IPS-15b (cell line): ENCODE data around the gene PRR23C.
"Not testable (repeated sequence)": the region's sequence is repeated elsewhere in the genome, so short reads cannot be mapped to it uniquely, and the experiment has no call there.

Experiments used
- H3K27me3 ChIP-seq: one replicate; pipeline ENCODE4 v1.6.1; 2013; ENCODE audit warnings: low read length; ENCODE audit not compliant: control insufficient read depth, insufficient read depth
- H3K36me3 ChIP-seq: one replicate; pipeline ENCODE4 v1.6.1; 2013; ENCODE audit warnings: low read length; ENCODE audit not compliant: control insufficient read depth, insufficient read depth
- H3K4me1 ChIP-seq: one replicate; pipeline ENCODE4 v1.6.1; 2013; ENCODE audit warnings: mild to moderate bottlenecking, low read length; ENCODE audit not compliant: control insufficient read depth, insufficient read depth
- H3K4me3 ChIP-seq: one replicate; pipeline ENCODE4 v1.5.1; 2013; ENCODE audit warnings: low read depth, low read length
- H3K9ac ChIP-seq: one replicate; pipeline ENCODE4 v1.6.1; 2013; ENCODE audit warnings: low read depth, mild to moderate bottlenecking, low read length
- H3K9me3 ChIP-seq: one replicate; pipeline ENCODE4 v1.6.1; 2013; ENCODE audit warnings: mild to moderate bottlenecking, low read length; ENCODE audit not compliant: control insufficient read depth, insufficient read depth

Gene PRR23C

DNA sequence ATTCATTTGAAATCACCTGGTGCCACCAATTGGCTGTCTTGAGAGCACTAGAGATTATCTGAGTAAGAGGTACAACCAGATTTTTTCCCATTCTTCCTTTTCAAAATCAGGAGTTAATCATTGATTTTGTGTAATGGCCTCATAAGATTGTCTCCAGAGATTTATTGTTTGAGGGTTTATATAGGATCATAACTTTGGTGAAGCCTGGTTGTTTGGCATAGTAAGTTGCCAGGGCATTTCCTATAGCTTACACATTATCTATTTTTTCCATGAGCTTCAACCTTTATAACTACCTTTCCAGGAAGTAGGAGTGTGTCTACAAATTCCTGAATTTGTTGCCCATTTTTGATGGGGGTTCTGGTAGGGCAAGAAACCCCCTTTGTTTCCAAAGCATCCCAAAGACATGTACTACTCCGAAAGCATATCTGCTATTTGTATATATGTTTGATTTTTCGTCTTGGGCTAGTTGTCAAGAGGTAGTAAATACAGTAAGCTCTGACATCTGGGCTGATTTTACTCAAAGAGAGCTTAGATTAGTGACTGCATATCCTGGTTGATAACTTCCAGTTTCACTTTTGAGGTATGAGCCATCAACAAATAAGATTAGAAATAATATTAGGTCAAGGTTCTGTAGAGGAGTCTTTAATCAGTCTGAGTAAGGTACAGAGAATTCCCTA lies 12.2 kb downstream of the PRR23C start:
- H3K4me1 ChIP-seq = no peaks in the 10 kb centered on the region

DNA sequence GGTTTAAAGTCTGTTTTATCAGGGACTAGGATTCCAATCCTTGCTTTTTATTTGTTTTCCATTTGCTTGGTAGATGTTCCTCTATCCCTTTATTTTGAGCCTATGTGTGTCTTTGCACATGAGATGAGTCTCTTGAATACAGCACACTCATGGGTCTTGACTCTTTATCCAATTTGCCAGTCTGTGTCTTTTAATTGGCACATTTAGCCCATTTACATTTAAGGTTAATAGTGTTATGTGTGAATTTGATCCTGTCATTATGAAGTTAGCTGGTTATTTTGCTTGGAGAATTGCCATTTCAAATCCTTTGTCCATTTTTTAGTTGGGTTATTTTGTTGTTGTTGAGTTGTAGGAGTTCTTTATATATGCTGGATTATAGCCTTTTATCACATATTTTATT lies 14.1 kb downstream of the PRR23C start:
- not testable (repeated sequence) for H3K4me3 ChIP-seq, H3K9ac ChIP-seq, H3K36me3 ChIP-seq, H3K9me3 ChIP-seq, H3K27me3 ChIP-seq, H3K4me1 ChIP-seq

More for the DNA sequence above, 12.2 kb downstream of the PRR23C start:
- H3K9me3 ChIP-seq = no peaks in the 10 kb centered on the region
- H3K27me3 ChIP-seq = no peaks in the 10 kb centered on the region
- no peak overlapping the region for H3K4me3 ChIP-seq
- no peaks in the 10 kb centered on the region for H3K36me3 ChIP-seq
- H3K9ac ChIP-seq = no peak overlapping the region

DNA sequence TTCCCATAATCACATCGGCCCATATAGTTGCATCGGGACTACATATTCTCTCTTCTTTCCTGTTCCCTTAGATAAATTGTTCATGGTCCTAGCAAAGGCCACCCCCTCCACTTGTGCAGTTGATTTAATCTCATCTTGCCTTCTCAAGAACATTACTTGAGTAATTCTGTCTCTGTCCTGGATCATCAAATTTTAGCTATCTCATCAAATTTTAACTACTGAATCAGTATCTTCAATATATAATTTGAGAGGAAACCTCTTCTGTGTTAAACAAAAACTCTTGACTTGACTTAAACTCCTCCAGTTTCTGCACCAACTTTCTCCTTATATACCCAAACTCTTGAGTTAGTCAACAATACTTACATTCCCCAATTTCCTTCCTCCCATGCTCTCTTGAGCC lies 19.7 kb downstream of the PRR23C start:
- no peak overlapping the region for H3K9ac ChIP-seq
- H3K27me3 ChIP-seq = no peaks in the 10 kb centered on the region
- H3K36me3 ChIP-seq = no peaks in the 10 kb centered on the region
- no peaks in the 10 kb centered on the region for H3K9me3 ChIP-seq
- no peaks in the 10 kb centered on the region for H3K4me1 ChIP-seq
- H3K4me3 ChIP-seq = no peak overlapping the region

DNA sequence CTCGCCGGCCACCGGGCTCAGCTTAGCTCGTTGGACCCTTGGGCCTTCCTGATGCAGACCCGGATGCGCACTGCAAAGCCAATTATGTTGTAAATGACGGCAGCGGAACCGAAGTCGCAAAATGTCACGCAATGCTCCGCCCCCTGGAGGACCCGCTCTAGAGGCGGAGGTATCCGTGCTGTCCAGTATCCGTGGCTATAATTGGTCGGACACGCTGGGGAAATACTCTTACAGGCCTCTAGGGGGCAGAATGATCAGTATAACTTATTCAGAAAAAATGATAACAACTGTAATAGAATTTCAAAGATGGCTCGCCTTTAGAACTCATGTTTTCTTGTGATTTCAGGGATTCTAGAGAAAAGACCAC lies 23.8 kb downstream of the PRR23C start, which contains the start of gene PRR23B:
Gene PRR23B (minus strand): TSS at position 59 of the 367 bp plus-strand sequence. CDS start 265 bp downstream, outside the sequence.
- Histone ChIP-seq H3K27me3 (no peaks in the 10 kb centered on the region), H3K4me3 (no peak within 1 kb of the TSS), H3K36me3 (no peaks in the 10 kb centered on the region), H3K9ac (no peak within 1 kb of the TSS), H3K9me3 (no peaks in the 10 kb centered on the region), H3K4me1 (no peaks in the 10 kb centered on the region)

DNA sequence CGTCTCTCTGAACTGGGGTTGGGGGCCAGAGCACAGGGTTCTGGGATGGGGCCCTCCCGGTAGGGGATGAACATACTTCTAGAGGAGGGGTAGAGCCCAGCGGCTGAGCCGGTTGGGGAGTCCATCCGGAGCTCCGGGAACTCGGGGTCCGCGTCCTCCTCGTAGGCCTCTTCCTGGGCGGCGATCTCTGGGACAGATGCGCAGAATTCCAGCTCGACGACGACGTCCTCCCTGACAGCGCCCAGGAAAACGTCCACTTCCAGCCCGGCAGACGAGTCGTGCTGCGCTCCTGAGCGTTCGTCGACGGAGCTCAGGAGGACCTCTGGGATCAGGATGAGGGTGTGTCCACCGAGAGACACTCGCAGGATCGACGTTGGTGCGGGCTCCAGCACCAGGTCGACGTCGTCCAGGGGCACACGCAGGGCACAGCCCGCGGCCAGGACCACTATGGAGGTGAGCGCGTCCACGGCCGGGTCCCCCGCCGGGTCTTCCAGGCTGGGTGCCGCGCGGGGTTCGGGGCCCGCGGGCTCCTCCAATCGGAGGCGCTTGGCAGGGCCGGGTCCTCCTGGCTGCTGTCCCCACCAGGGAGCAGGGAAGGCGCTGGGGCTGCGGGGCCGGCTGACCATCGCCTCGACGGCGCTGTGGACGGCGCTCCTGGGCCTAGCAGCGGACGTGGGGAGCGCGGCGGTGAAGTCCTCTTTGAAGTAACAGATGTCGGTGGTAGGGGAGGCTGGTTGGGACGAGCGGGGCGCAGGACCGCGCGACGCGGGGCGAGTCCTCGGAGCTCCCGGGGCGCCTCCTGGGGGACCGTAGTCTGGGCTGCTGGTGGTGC lies 24.4 kb downstream of the PRR23C start:
- Histone ChIP-seq H3K36me3 (no peaks in the 10 kb centered on the region), H3K27me3 (no peaks in the 10 kb centered on the region), H3K4me1 (no peaks in the 10 kb centered on the region), H3K9ac (no peak overlapping the region), H3K9me3 (no peaks in the 10 kb centered on the region), H3K4me3 (no peak overlapping the region)

DNA sequence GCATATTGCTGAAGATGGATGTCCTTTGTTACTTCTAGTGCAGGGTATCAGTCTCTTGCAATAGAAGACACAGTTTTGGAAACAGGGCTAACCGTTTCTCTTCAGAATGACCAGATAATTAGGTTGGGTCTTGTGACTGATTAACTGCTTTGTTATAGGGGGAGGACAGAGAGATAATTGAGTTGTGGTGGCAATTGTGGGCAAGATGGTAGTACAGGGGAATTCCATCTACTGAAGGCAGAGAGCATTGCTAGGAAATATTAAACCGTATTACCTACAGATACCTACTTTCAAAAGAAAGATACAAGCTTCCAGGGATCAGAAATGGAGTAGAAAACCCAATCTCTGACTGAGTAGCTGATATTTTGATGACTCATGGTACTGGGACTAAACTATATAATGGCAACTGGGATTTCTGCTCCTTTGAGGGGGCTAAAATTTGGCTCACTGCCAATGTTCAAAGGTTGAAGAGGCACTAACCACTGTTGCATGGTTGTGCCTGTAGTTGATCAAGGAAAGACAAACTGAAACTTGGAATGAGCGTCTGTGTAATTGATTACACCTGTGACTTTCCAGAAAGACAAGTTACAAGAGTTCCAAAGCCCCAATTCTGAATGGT lies 28.2 kb downstream of the PRR23C start:
- Histone ChIP-seq H3K9me3 (no peaks in the 10 kb centered on the region), H3K36me3 (no peaks in the 10 kb centered on the region), H3K27me3 (no peaks in the 10 kb centered on the region), H3K9ac (no peak overlapping the region), H3K4me3 (no peak overlapping the region), H3K4me1 (no peaks in the 10 kb centered on the region)

DNA sequence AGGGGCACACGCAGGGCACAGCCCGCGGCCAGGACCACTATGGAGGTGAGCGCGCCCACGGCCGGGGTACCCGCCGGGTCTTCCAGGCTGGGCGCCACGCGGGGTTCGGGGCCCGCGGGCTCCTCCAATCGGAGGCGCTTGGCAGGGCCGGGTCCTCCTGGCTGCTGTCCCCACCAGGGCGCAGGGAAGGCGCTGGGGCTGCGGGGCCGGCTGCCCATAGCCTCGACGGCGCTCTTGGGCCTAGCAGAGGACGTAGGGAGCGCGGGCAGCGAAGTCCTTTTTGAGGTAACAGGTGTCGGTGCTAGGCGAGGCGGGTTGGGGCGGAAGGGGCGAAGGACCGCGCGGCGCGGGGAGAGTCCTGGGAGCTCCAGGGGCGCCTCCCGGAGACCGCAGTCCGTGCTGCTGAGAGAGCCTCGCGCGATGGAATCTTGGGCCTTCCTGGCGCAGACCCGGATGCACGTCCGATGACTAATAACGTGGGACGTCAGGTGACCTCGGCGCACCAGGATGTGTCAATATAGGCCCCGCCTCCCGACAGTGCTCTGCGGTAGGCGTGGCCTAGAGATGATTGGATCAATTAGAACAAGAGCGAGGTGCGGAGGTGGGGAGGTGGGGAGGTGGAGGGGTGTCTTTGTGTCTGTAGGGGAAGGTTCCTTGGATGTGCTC lies 38.5 kb downstream of the PRR23C start, which contains the start of gene PRR23A:
Gene PRR23A (minus strand): TSS at position 218 of the 666 bp plus-strand sequence. CDS start 0 bp downstream, at position 218.
- H3K9me3 ChIP-seq = no peaks in the 10 kb centered on the region
- H3K4me3 ChIP-seq = no peak within 1 kb of the TSS

DNA sequence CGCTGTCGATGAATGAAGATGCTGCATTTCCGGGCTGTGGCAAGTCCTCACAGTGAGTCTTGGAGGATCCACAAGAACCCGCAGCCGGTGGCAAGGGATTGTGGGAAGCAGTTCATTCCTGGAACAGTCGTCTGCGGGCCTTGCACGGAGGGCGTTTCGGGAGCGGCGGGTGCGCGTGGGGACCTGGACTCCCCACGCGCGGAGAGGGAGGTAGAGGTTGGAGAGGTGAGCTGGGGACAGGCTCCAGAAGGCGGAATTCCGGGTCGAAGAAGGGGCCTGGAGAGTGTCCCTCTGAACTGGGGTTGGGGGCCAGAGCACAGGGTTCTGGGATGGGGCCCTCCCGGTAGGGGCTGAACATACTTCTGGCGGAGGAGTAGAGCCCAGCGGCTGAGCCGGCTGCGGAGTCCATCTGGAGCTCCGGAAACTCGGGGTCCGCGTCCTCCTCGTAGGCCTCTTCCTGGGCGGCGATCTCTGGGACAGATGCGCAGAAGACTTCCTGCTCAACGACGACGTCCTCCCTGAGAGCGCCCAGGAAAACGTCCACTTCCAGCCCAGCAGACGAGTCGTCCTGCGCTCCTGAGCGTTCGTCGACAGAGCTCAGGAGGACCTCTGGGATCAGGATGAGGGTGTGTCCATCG lies 39.2 kb downstream of the PRR23C start:
- Histone ChIP-seq H3K9ac (no peak overlapping the region), H3K27me3 (no peaks in the 10 kb centered on the region), H3K4me1 (no peaks in the 10 kb centered on the region), H3K36me3 (no peaks in the 10 kb centered on the region), H3K4me3 (no peak overlapping the region), H3K9me3 (no peaks in the 10 kb centered on the region)

More for the DNA sequence above, 38.5 kb downstream of the PRR23C start, which contains the start of gene PRR23A:
- no peaks in the 10 kb centered on the region for H3K27me3 ChIP-seq
- H3K4me1 ChIP-seq = no peaks in the 10 kb centered on the region
- H3K36me3 ChIP-seq = no peaks in the 10 kb centered on the region
- H3K9ac ChIP-seq = no peak within 1 kb of the TSS

DNA sequence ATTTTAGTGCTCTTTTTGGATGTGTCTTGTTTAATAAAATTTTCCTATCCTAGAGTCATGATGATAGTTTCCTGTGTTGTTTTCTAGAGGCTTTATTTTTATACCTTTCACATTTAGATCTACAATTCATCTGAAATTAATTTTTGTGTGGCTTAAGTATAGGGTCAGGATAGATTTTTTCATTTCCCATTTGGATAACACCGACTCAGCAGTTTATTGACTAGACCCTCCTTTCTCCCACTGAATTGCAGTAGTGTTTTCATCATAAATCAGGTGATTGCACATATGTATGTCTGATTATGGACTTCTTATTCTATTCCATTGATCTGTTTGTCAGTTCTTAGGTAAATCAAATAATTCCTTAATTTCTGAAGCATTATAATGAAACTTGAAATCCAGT lies 49.0 kb downstream of the PRR23C start:
- Histone ChIP-seq H3K27me3 (peaks cover 6% of the 10 kb centered on the region), H3K9ac (no peak overlapping the region), H3K36me3 (no peaks in the 10 kb centered on the region), H3K4me1 (no peaks in the 10 kb centered on the region), H3K4me3 (no peak overlapping the region), H3K9me3 (no peaks in the 10 kb centered on the region)
